ENCODE results near the gene PARD6G. TPM values are rescaled to one million over a fixed set of nuclear protein-coding genes. Genes with fewer than 3 reads are reported as not detected.

Gene PARD6G
- total and polyA plus RNA-seq, 9 of the 15 experiments (the other 6 are each of a cell fraction or from before 2014, with no cell fraction given): 0.03 to 1.2 (median 0.26) TPM

- peak; percentile 51; the same call in 2 of the 3 replicates for ATAC-seq
- Histone ChIP-seq H3K36me3 (ENCODE audit: control insufficient read depth, insufficient read depth, low read length) (no peaks in the 10 kb centered on the region), H3K9me3 (replicated peaks; ENCODE audit: control insufficient read depth, insufficient read depth, low read depth, low read length) (no peaks in the 10 kb centered on the region), H3K4me2 (ENCODE audit: insufficient read depth, low read length) (no peak overlapping the region), H3K27me3 (ENCODE audit: control insufficient read depth in 2 of 2, insufficient read depth in 2 of 2, low read length in 2 of 2) (peaks cover 3 to 33% of the 10 kb centered on the region in 2 experiments; a peak in 3 of 5 replicates), H3K27ac (ENCODE audit: extremely low read depth, low read depth, low read length) (no peak overlapping the region), H3K4me3 (no peak overlapping the region), H4K20me1 (replicated peaks; ENCODE audit: control insufficient read depth, insufficient read depth, low read length) (no peaks in the 10 kb centered on the region), H3K79me2 (ENCODE audit: control insufficient read depth, insufficient read depth, low read length) (no peaks in the 10 kb centered on the region), H3K4me1 (replicated peaks in 1 of 2; ENCODE audit: control insufficient read depth in 2 of 2, insufficient read depth in 2 of 2, low read length in 2 of 2) (no peaks in the 10 kb centered on the region), H2AFZ (ENCODE audit: low read depth, low read length) (no peak overlapping the region), H3K9me1 (ENCODE audit: control insufficient read depth, insufficient read depth, low read length) (no peaks in the 10 kb centered on the region), H3K9ac (ENCODE audit: insufficient read depth in 1 of 2, low read depth in 2 of 2, low read length in 2 of 2) (no peak overlapping the region)
- TF ChIP-seq POLR2AphosphoS5 (IDR thresholded peaks at IDR 0.05; ENCODE audit: control insufficient read depth, insufficient read depth, low read depth, low read length) (no peak), FOXP4 (CRISPR knock-in tag; IDR thresholded peaks at IDR 0.05; ENCODE audit: borderline replicate concordance) (no peak), ZNF174 (CRISPR knock-in tag; IDR thresholded peaks at IDR 0.05) (no peak), CTCF (IDR thresholded peaks at IDR 0.05 in 2 of 3, conservative IDR thresholded peaks at IDR 0.05 in 1 of 3; ENCODE audit: insufficient read depth in 2 of 3, low read depth in 1 of 3, low read length in 3 of 3) (peak in 2 of 3 experiments; percentile 9 to 23; a peak in 2 of 6 replicates), NR2C2 (CRISPR knock-in tag; IDR thresholded peaks at IDR 0.05) (no peak), NR2C2 (tag; IDR thresholded peaks at IDR 0.05) (0 out of 2 replicates have a peak, but pooled peaks have one; percentile 2), RBBP5 (IDR thresholded peaks at IDR 0.05; ENCODE audit: borderline replicate concordance, insufficient read depth, low read length, poor library complexity, severe bottlenecking) (no peak)
- in situ Hi-C loops (cut with MboI) (no loop called here), intact Hi-C loops (cut with micrococcal nuclease) (no loop called here)
- 11% methylated on average over 9 of the region's 17 CpGs for WGBS (ENCODE audit: insufficient coverage, low coverage, missing lambda C conversion rate)
- CTCF ChIA-PET (ENCODE audit: low intra/inter-chr PET ratio): no interaction called here
- no peak for FAIRE-seq
- POLR2A ChIA-PET: interaction anchor here (1.0 kb wide), 1 partner anchor 9 kb away, joined by 3 read pairs; no protein-coding TSS in a partner anchor
- no TSS peak for BruUV-seq (replicated peaks)
- DNase-seq (ENCODE audit: extremely low read depth in 1 of 4, low spot score in 3 of 4): peak in 1 of 4 experiments; percentile 14
Observed at GRCh38 chr18:80200171-80200931, 47.0 kb downstream of the PARD6G start.
